HepG2 (cell line): ENCODE data around the gene ATP5F1E. TPM values are rescaled to one million over a fixed set of nuclear protein-coding genes. Genes with fewer than 3 reads are reported as not detected.

Experiments used
- AFF4 ChIP-seq: sonication (generic); formaldehyde crosslinking; IDR thresholded peaks from 2 replicates; pipeline ENCODE4 v1.4.0; 2020; ENCODE audit warnings: missing genetic modification reagents
- CBFB ChIP-seq: sonication (generic); formaldehyde crosslinking; IDR thresholded peaks from 2 replicates; pipeline ENCODE4 v1.4.0; 2020; ENCODE audit warnings: missing genetic modification reagents
- GTF2F1 ChIP-seq: fragments of 150-350 bp; IDR thresholded peaks from 2 replicates; pipeline ENCODE4 v1.6.1; 2014; ENCODE audit warnings: low read length
- HES4 ChIP-seq: sonication (generic); formaldehyde crosslinking; IDR thresholded peaks from 2 replicates; pipeline ENCODE4 v1.9.0; 2021; ENCODE audit warnings: mild to moderate bottlenecking, missing genetic modification reagents, borderline replicate concordance
- MTF1 ChIP-seq: sonication (generic); formaldehyde crosslinking; IDR thresholded peaks from 2 replicates; pipeline ENCODE4 v1.5.0; 2020; ENCODE audit warnings: missing genetic modification reagents
- NFKBIZ ChIP-seq: IDR thresholded peaks from 2 replicates; pipeline ENCODE4 v1.6.1; 2018; ENCODE audit warnings: missing genetic modification reagents, missing compliant biosample characterization
- NRL ChIP-seq: sonication (generic); formaldehyde crosslinking; IDR thresholded peaks from 2 replicates; pipeline ENCODE4 v1.5.0; 2020; ENCODE audit warnings: missing genetic modification reagents, mild to moderate bottlenecking, moderate library complexity, borderline replicate concordance
- XBP1 ChIP-seq: sonication (generic); formaldehyde crosslinking; IDR thresholded peaks from 2 replicates; pipeline ENCODE4 v1.5.0; 2020; ENCODE audit warnings: missing genetic modification reagents
- ZFX ChIP-seq: sonication (generic); formaldehyde crosslinking; IDR thresholded peaks from 2 replicates; pipeline ENCODE4 v1.4.0; 2020; ENCODE audit warnings: mild to moderate bottlenecking, low read depth, missing genetic modification reagents, moderate library complexity
- ZKSCAN1 ChIP-seq: fragments of 150-350 bp; IDR thresholded peaks from 2 replicates; pipeline ENCODE4 v1.6.1; 2014; ENCODE audit warnings: low read length
- ZNF142 ChIP-seq: sonication (generic); formaldehyde crosslinking; IDR thresholded peaks from 2 replicates; pipeline ENCODE4 v1.4.0; 2020; ENCODE audit warnings: missing genetic modification reagents
- ZNF143 ChIP-seq: sonication (generic); formaldehyde crosslinking; IDR thresholded peaks from 2 replicates; pipeline ENCODE4 v1.4.0; 2020; ENCODE audit warnings: missing genetic modification reagents
- ZNF225 ChIP-seq: sonication (generic); formaldehyde crosslinking; IDR thresholded peaks from 2 replicates; pipeline ENCODE4 v1.4.0; 2020; ENCODE audit warnings: mild to moderate bottlenecking, missing genetic modification reagents
- ZNF230 ChIP-seq: sonication (generic); formaldehyde crosslinking; IDR thresholded peaks from 2 replicates; pipeline ENCODE4 v1.4.0; 2020; ENCODE audit warnings: mild to moderate bottlenecking, missing genetic modification reagents
- ZNF484 ChIP-seq: sonication (generic); formaldehyde crosslinking; IDR thresholded peaks from 2 replicates; pipeline ENCODE4 v1.5.1; 2020; ENCODE audit warnings: mild to moderate bottlenecking, low read depth, missing genetic modification reagents, borderline replicate concordance
- polyA plus RNA-seq, 8 experiments: library from polyadenylated mRNA; depleted of rRNA in 3 of 8; stranded (reverse) in 7 of 8; unstranded in 1 of 8; fragments of >200 nt; fragmentation: Illumina TruSeq in 4 of 8; extraction: Trizol in 4 of 8; gene quantifications; 2 replicates each; pipeline versions ENCODE4 v1.2.1 to v1.2.3, GENCODE V29; 2011 to 2016; ENCODE audit warnings: low read depth in 4 of 8, missing spikeins in 1 of 8, mixed read lengths in 1 of 8; ENCODE audit not compliant: insufficient read depth in 1 of 8
- total RNA-seq, 5 experiments: library from RNA; depleted of rRNA; stranded (reverse); fragments of >200 nt; fragmentation: Illumina TruSeq; extraction: Trizol; gene quantifications; 2 replicates each; pipeline ENCODE4 v1.2.3, GENCODE V29; 2016; ENCODE audit warnings: low read depth in 1 of 5
- TF ChIP-seq, protein P1 (sequence below): sonication (generic); formaldehyde crosslinking; IDR thresholded peaks from 2 replicates; pipeline ENCODE4 v1.4.0; 2020; ENCODE audit warnings: missing genetic modification reagents, borderline replicate concordance

ATP5F1E gene
- total and polyA plus RNA-seq, 2 of the 13 experiments (the other 11 are each of a cell fraction or from before 2014, with no cell fraction given): 121 to 134 TPM

GRCh38 chr20:59015812-59016711 is 16.1 kb downstream of the ATP5F1E start (continued):
- TF ChIP-seq ZNF484 (CRISPR knock-in tag) (no peak), HES4 (CRISPR knock-in tag) (no peak), ZNF142 (CRISPR knock-in tag) (no peak), CBFB (CRISPR knock-in tag) (peak; percentile 51; the same call in 1 of the 2 replicates), GTF2F1 (no peak), ZNF225 (no peak), ZKSCAN1 (no peak), NRL (peak; percentile 77), NFKBIZ (CRISPR knock-in tag) (peak; percentile 80; the same call in 1 of the 2 replicates), ZFX (CRISPR knock-in tag) (peak; percentile 70; the same call in 1 of the 2 replicates), MTF1 (no peak), AFF4 (CRISPR knock-in tag) (0 out of 2 replicates have a peak, but pooled peaks have one; percentile 47), ZNF143 (CRISPR knock-in tag) (peak; percentile 70), ZNF230 (CRISPR knock-in tag) (peak; percentile 73; the same call in 1 of the 2 replicates), XBP1 (CRISPR knock-in tag) (0 out of 2 replicates have a peak, but pooled peaks have one; percentile 37)
- TF ChIP-seq, protein P1, sequence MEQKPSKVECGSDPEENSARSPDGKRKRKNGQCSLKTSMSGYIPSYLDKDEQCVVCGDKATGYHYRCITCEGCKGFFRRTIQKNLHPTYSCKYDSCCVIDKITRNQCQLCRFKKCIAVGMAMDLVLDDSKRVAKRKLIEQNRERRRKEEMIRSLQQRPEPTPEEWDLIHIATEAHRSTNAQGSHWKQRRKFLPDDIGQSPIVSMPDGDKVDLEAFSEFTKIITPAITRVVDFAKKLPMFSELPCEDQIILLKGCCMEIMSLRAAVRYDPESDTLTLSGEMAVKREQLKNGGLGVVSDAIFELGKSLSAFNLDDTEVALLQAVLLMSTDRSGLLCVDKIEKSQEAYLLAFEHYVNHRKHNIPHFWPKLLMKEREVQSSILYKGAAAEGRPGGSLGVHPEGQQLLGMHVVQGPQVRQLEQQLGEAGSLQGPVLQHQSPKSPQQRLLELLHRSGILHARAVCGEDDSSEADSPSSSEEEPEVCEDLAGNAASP (CRISPR knock-in tag): peak; percentile 86
